Heart left ventricle (tissue), 16 donors: ENCODE measurements around the gene STK26. TPM values are rescaled to one million over a fixed set of nuclear protein-coding genes. Genes with fewer than 3 reads are reported as not detected.
"Not testable (repeated sequence)": the region's sequence is repeated elsewhere in the genome, so short reads cannot be mapped to it uniquely, and the experiment has no call there.

Experiments used
- ATAC-seq, 4 donors: fragments of 200-7000 bp; cut with Tn5 transposase; one replicate each; pipeline ENCODE4 v1.9.1; 2020 to 2022; ENCODE audit warnings: moderate library complexity in 4 of 4, mild to moderate bottlenecking in 3 of 4, moderate number of reproducible peaks in 1 of 4
- DNase-seq, 5 donors: peaks; one replicate each; pipeline ENCODE4 v3.0.0-alpha.2; 2020
- H3K27ac ChIP-seq, 12 donors: fragments of 200-600 bp; sonication (generic) in 4 of 12; one replicate each; pipeline versions ENCODE4 v1.5.0 to v1.8.0; 2016 to 2022; ENCODE audit warnings: mild to moderate bottlenecking in 2 of 12
- H3K27me3 ChIP-seq, 9 donors: fragments of 200-600 bp; sonication (generic) in 2 of 9; one replicate each; pipeline versions ENCODE4 v1.5.1 to v1.8.0; 2016 to 2022; ENCODE audit warnings: mild to moderate bottlenecking in 3 of 9
- H3K36me3 ChIP-seq, 9 donors: fragments of 200-600 bp; sonication (generic) in 2 of 9; one replicate each; pipeline versions ENCODE4 v1.5.0 to v1.8.0; 2018 to 2022; ENCODE audit warnings: mild to moderate bottlenecking in 2 of 9
- H3K4me1 ChIP-seq, 12 donors: fragments of 200-600 bp; sonication (generic) in 4 of 12; one replicate each; pipeline versions ENCODE4 v1.5.0 to v1.8.0; 2016 to 2022; ENCODE audit warnings: mild to moderate bottlenecking in 3 of 12
- H3K4me3 ChIP-seq, 12 donors: fragments of 200-600 bp; sonication (generic) in 4 of 12; one replicate each; pipeline versions ENCODE4 v1.5.0 to v1.8.0; 2017 to 2022; ENCODE audit warnings: mild to moderate bottlenecking in 9 of 12, moderate library complexity in 4 of 12
- H3K9me3 ChIP-seq, 12 donors: fragments of 200-600 bp; sonication (generic) in 4 of 12; one replicate each; pipeline versions ENCODE4 v1.5.0 to v1.8.0; 2016 to 2022; ENCODE audit warnings: mild to moderate bottlenecking in 1 of 12
- CTCF ChIP-seq, 12 donors: fragments of 200-600 bp; sonication (generic) in 4 of 12; IDR thresholded peaks; one replicate each; pipeline versions ENCODE4 v1.5.0 to v1.8.0; 2018 to 2022; ENCODE audit warnings: antibody characterized with exemption in 12 of 12, mild to moderate bottlenecking in 5 of 12
- POLR2A ChIP-seq, 2 donors: fragments of 450-650 bp; IDR thresholded peaks; one replicate each; pipeline ENCODE4 v1.6.1; 2017; ENCODE audit warnings: antibody characterized with exemption in 2 of 2, mild to moderate bottlenecking in 2 of 2, moderate library complexity in 2 of 2
- WGBS, 4 donors: extraction: QIAGEN DNeasy Blood & Tissue Kit in 2 of 4; methylation state at CpG; one replicate each; pipeline versions ENCODE4 v1.1.5 to v1.1.7; 2013 to 2018; 5-methylcytosine and 5-hydroxymethylcytosine counted together
- intact Hi-C, 10 donors: fragments of 100-400 bp; cut with DNase I; formaldehyde crosslinking; loops; one replicate each; pipeline versions ENCODE4 v1.11.1 to v1.14.2; 2022
- polyA plus RNA-seq, 2 donors: library from polyadenylated mRNA; stranded (reverse); fragments of 200-250 nt; gene quantifications; one replicate each; pipeline ENCODE4 v1.2.3, GENCODE V29; 2013
- total RNA-seq, 9 donors: library from RNA; depleted of rRNA in 2 of 9; stranded (reverse); fragments of >200 nt in 2 of 9; fragmentation: NEBNext Ultra II Directional in 3 of 9; extraction: Animal tissue kit (Norgen Biotek cat#: 25700) in 3 of 9; gene quantifications; one replicate each; pipeline versions ENCODE4 v1.1.0 to v1.2.4, GENCODE V29; 2016 to 2023
- donor health status: ischemic (EF 13 %, LVEDD 7.1; RV severe dilation, severe dysfunction).
- donor health status: healthy with polysubstance abuse.
- donor health status: DM: no; HTN: yes; CAD: no.
- donor health status: DM: no; HTN: no; CAD: no.
- donor health status: ischemic (EF 25% LVEDD 6.9; RV normal size, moderate dysfunction).
- donor health status: ischemic (EF 25% LVEDD 5.7; RV mildly dilated, moderate dysfunction).
- donor health status: healthy.
- donor health status: DM: yes; HTN: yes; CAD: no.
- donor health status: ischemic (EF 35%, LVEDD 5.7; RV mildly dilated, moderate dysfunction).
- donor health status: nonischemic (EF 11% LVEDD 7.7; RV severe dilation, severe dysfunction).
- donor health status: DM: yes; HTN: yes; CAD: no.
- donor health status: PGD.
- donor health status: ischemic (EF 29% LVEDD 5.4; RV normal size, mild dysfunction).
- donor health status: nonischemic (EF 23%, LVEDD 6.1; RV moderate dilation, normal function).

Gene STK26
- total and polyA plus RNA-seq, 11 donors: 0.43 to 4.9 (median 1.1) TPM

GRCh38 chrX:132043977-132044376, 20.9 kb downstream of the STK26 start:
- Histone ChIP-seq H3K9me3 (no peaks in the 10 kb centered on the region), H3K4me1 (no peaks in the 10 kb centered on the region), H3K36me3 (no peaks in the 10 kb centered on the region), H3K4me3 (no peak overlapping the region), H3K27ac (no peak overlapping the region), H3K27me3 (peaks cover 0 to 18% (median 0%) of the 10 kb centered on the region in 9 donors)
- intact Hi-C loops: no loop called here
- no peak for ATAC-seq
- WGBS, 4 donors: 71 to 90% (median 82%) methylated on average over 2 of the region's 2 CpGs
- DNase-seq: no peak
- no peak for TF ChIP-seq POLR2A (IDR thresholded peaks at IDR 0.05)
- no peak for TF ChIP-seq CTCF (IDR thresholded peaks at IDR 0.05)

- no peaks in the 10 kb centered on the region for H3K36me3 ChIP-seq
- 61 to 90% (median 76%) methylated on average over 4 of the region's 4 CpGs for WGBS, 4 donors
- DNase-seq (no peak), ATAC-seq (no peak)
- no peak for TF ChIP-seq POLR2A (IDR thresholded peaks at IDR 0.05)
- TF ChIP-seq CTCF (IDR thresholded peaks at IDR 0.05): no peak
- no peaks in the 10 kb centered on the region for H3K4me1 ChIP-seq
- intact Hi-C loops: no loop called here
- no peaks in the 10 kb centered on the region for H3K9me3 ChIP-seq
- H3K27me3 ChIP-seq: peaks cover 0 to 20% (median 0%) of the 10 kb centered on the region in 9 donors
- H3K27ac ChIP-seq: no peak overlapping the region
- no peak overlapping the region for H3K4me3 ChIP-seq
Measured at GRCh38 chrX:132044953-132045352, 21.9 kb downstream of the STK26 start.

DNA sequence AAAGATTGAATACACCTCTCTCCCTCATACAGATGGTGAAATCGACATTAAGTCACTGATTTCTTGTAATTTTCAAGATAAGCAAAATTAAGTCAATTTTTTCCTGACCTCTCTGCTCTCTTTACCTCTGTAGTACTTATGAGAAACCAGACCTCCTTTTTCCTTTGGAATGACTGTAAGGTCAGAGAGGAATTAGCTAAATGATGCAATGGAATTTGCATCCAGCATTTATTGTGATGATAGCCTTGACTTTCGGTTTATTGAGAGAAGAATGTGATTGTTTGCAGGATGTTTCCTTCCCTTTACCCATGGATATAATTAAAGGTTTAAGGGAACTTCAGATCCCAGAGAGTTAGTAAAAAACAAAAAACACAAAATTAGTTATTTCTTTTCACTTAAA, 22.4 kb downstream of the STK26 start:
- Histone ChIP-seq H3K4me1 (no peaks in the 10 kb centered on the region), H3K36me3 (no peaks in the 10 kb centered on the region), H3K4me3 (no peak overlapping the region), H3K9me3 (no peaks in the 10 kb centered on the region), H3K27me3 (peaks cover 0 to 16% (median 0%) of the 10 kb centered on the region in 9 donors), H3K27ac (no peak overlapping the region)
- DNase-seq (no peak), ATAC-seq (no peak)
- WGBS, 4 donors: 50 to 65% (median 62%) methylated on average over 2 of the region's 2 CpGs
- intact Hi-C loops: no loop called here
- no peak for TF ChIP-seq POLR2A (IDR thresholded peaks at IDR 0.05)
- TF ChIP-seq CTCF (IDR thresholded peaks at IDR 0.05): no peak

DNA sequence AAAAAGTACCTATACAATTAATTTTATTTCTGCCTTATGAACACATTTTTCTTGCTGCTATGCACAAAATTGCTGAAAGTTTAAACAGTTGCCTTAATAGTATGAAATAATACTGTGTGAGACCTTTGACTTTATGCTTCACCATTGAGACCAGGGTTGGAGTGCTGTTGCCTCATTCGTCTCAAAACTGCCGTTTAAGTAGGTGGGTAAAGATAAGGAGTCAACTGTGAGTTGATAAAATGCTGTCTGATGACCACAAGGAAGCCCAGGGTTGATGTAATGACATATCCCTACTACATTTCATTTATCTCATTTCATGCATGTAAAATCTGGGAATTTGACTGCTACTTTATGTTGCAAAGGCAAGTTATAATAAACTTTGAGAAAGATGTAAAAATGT, 23.4 kb downstream of the STK26 start:
- H3K4me3 ChIP-seq: no peak overlapping the region
- no peak for TF ChIP-seq POLR2A (IDR thresholded peaks at IDR 0.05)
- H3K27ac ChIP-seq: no peak overlapping the region
- intact Hi-C loops: no loop called here
- H3K36me3 ChIP-seq: no peaks in the 10 kb centered on the region
- no peaks in the 10 kb centered on the region for H3K4me1 ChIP-seq
- H3K9me3 ChIP-seq: no peaks in the 10 kb centered on the region
- ATAC-seq: no peak
- no peak for DNase-seq
- 14 to 40% (median 21%) methylated on average over 2 of the region's 2 CpGs for WGBS, 4 donors
- H3K27me3 ChIP-seq: peaks cover 0 to 16% (median 0%) of the 10 kb centered on the region in 9 donors

GRCh38 chrX:132051778-132052177, 28.7 kb downstream of the STK26 start:
- H3K9me3 ChIP-seq, H3K4me1 ChIP-seq, H3K4me3 ChIP-seq, H3K27ac ChIP-seq, DNase-seq, intact Hi-C loops, ATAC-seq, H3K36me3 ChIP-seq: not testable (repeated sequence)
- peaks cover 0 to 23% (median 0%) of the 10 kb centered on the region in 9 donors for H3K27me3 ChIP-seq
